Common myeloid progenitor, CD34-positive (primary cell): ENCODE measurements around the gene TBX6.
A peak's percentile ranks its signal among the peaks of the same experiment; 100 is the strongest.

Experiments used
- CTCF ChIA-PET: fragments of 350-600 bp; sonication (Branson Sonifier 250); formaldehyde crosslinking; loops from one replicate; lab custom pipeline; 2021; ENCODE audit warnings: antibody characterized with exemption; lab: Charles Lee
- POLR2A ChIA-PET: fragments of 350-600 bp; sonication (Branson Sonifier 250); formaldehyde crosslinking; loops from one replicate; lab custom pipeline; 2021; ENCODE audit warnings: antibody characterized with exemption; lab: Charles Lee
- DNase-seq, 3 donors: peaks; one replicate each; pipeline versions ENCODE4 v3.0.0 to v3.0.0-alpha.2; 2013
- H3K27ac ChIP-seq, 2 experiments: 1 replicate in 1 of 2; 2 replicates in 1 of 2; pipeline ENCODE4 v1.7.0; 2013; ENCODE audit warnings: inconsistent platforms in 2 of 2, low read length in 2 of 2, mild to moderate bottlenecking in 2 of 2, low read depth in 1 of 2, moderate library complexity in 1 of 2; ENCODE audit not compliant: severe bottlenecking in 2 of 2, insufficient read depth in 1 of 2, poor library complexity in 1 of 2
- H3K27me3 ChIP-seq, 5 experiments: replicated peaks in 2 of 5; 1 replicate in 3 of 5; 2 replicates in 2 of 5; pipeline versions ENCODE4 v1.6.1 to v1.7.0; 2013; ENCODE audit warnings: low read length in 4 of 5, mild to moderate bottlenecking in 2 of 5, moderate library complexity in 2 of 5, inconsistent platforms in 1 of 5; ENCODE audit not compliant: insufficient read depth in 5 of 5, control insufficient read depth in 4 of 5
- H3K36me3 ChIP-seq, 4 experiments: 1 replicate in 2 of 4; 2 replicates in 2 of 4; pipeline versions ENCODE4 v1.6.1 to v1.7.0; 2013; ENCODE audit warnings: low read length in 3 of 4, control low read depth in 1 of 4, mild to moderate bottlenecking in 1 of 4; ENCODE audit not compliant: control insufficient read depth in 4 of 4, insufficient read depth in 4 of 4
- H3K4me1 ChIP-seq, 4 experiments: 1 replicate in 3 of 4; 2 replicates in 1 of 4; pipeline versions ENCODE4 v1.6.1 to v1.7.1; 2013; ENCODE audit warnings: low read length in 3 of 4, mild to moderate bottlenecking in 3 of 4, control low read depth in 1 of 4, inconsistent platforms in 1 of 4, moderate library complexity in 1 of 4; ENCODE audit not compliant: control insufficient read depth in 4 of 4, insufficient read depth in 4 of 4; ENCODE audit errors: control extremely low read depth in 1 of 4
- H3K4me3 ChIP-seq, 7 experiments: 1 replicate in 4 of 7; 2 replicates in 3 of 7; pipeline versions ENCODE4 v1.5.1 to v1.7.0; 2013; ENCODE audit warnings: mild to moderate bottlenecking in 7 of 7, low read length in 6 of 7, moderate library complexity in 6 of 7, inconsistent platforms in 2 of 7, low read depth in 2 of 7, control low read depth in 1 of 7; ENCODE audit not compliant: insufficient read depth in 4 of 7, control insufficient read depth in 1 of 7; ENCODE audit errors: extremely low read depth in 1 of 7
- H3K9me3 ChIP-seq, 5 experiments: 1 replicate in 4 of 5; 2 replicates in 1 of 5; pipeline versions ENCODE4 v1.6.1 to v1.7.1; 2013; ENCODE audit warnings: low read length in 4 of 5, mild to moderate bottlenecking in 2 of 5, inconsistent platforms in 1 of 5, low read depth in 1 of 5, moderate library complexity in 1 of 5; ENCODE audit not compliant: control insufficient read depth in 4 of 5, insufficient read depth in 2 of 5; ENCODE audit errors: control extremely low read depth in 1 of 5
- WGBS: methylation state at CpG from one replicate; pipeline ENCODE4 v1.1.5; 2013; ENCODE audit not compliant: insufficient coverage; 5-methylcytosine and 5-hydroxymethylcytosine counted together

TBX6 gene

GRCh38 chr16:30092373-30093010, 768 bp upstream of the TBX6 start:
- no peaks in the 10 kb centered on the region for H3K27me3 ChIP-seq
- WGBS, result 0% methylated on average over 16 of the region's 22 CpGs
- CTCF ChIA-PET, result interaction anchor here (0.5 to 11.3 kb wide), 18 partner anchors 11 to 557 kb away, joined by 3 to 235 read pairs (median 8); partner anchors contain the start of genes ALDOA, CORO1A, GDPD3 and PPP4C
- H3K4me1 ChIP-seq, result peaks cover 0 to 58% (median 46%) of the 10 kb centered on the region in 4 experiments
- peak overlapping the region in 1 of 2 experiments; percentile 87 for H3K27ac ChIP-seq
- DNase-seq, result peak; percentile 92 to 97 (median 96)
- POLR2A ChIA-PET, result interaction anchor here (0.9 to 2.9 kb wide), 6 partner anchors 12 to 94 kb away, joined by 3 to 20 read pairs (median 4); partner anchors contain the start of genes ALDOA, CORO1A and PPP4C
- peaks cover 0 to 13% (median 4%) of the 10 kb centered on the region in 5 experiments for H3K9me3 ChIP-seq
- peak overlapping the region; percentile 42 to 86 (median 75) for H3K4me3 ChIP-seq
- H3K36me3 ChIP-seq, result peaks cover 0 to 16% (median 10%) of the 10 kb centered on the region in 4 experiments

DNA sequence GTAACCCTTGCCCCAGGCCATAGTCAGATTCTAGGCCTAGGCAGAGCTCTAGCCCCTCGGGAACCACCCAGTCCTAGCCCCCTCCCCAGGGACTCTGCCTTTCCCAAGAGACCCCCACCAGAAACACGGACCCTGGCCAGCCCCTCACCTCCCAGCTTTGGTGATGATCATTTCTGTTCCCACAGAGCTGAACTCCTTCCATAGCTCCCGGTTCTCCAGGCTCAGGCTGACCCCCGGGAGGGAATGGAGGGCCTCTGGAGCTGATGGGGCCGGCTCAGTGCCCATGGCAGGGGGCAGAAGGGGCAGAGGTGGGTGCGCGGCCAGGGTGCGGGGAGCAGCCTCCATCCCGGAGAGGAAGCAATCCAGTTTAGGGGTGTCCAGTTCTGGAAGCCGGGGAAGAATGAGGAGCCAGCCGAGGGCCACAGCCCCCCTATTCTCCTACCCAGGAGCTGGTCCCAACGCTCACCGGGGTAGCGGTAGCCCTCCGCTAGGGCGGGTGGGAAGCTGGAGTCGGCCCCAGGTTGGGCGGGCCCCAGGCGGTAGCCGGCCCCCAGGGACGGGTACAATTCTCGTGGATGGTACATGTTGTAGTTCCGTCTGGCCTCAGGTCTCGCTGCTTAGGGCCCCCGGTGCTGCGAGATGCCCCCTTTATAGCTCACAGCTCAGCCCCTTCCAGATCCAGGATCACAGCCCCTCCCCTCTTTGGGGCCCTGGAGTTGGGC, 953 bp downstream of the TBX6 start:
- H3K36me3 ChIP-seq, result peaks cover 0 to 17% (median 11%) of the 10 kb centered on the region in 4 experiments

DNA sequence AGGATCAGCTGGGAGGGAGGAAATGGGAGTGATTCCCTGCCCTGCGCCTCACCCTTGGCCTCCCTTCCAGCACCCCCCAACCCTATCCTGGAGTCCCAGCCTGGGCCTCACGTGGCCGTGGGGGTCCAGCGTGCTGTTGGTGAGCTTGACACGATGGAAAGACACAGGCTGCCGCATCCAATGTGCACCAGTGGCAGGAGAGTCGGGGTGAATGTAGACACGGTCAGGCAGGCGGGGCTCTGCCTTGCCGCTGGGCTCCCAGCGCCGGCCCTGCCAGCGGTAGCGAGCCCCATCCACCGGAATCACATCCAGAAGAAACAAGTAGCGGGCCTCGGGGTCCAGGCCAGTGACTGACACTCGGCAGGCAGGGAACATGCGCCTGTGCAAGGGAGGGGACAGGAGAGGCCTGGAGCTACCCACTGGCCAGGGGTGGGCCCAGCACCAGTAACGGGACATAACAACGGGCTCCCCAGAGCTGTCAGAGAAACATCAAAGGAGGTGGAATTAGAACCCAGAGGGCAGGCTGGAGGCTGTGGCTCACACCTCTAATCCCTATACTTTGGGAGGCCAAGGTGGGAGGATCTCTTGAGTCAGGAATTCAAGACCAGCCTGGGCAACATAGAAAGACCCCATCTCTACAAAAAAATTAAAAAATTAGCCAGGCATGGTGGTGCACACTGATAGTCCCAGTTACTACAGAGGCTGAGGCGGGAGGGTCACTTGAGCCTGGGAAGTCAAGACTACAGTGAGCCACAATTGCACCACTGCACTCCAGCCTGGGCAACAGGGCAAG, 2.7 kb downstream of the TBX6 start:
- Histone ChIP-seq H3K27ac (no peak overlapping the region), H3K27me3 (no peaks in the 10 kb centered on the region), H3K36me3 (peaks cover 7 to 22% (median 17%) of the 10 kb centered on the region in 4 experiments), H3K4me1 (peaks cover 0 to 37% (median 31%) of the 10 kb centered on the region in 4 experiments), H3K9me3 (no peaks in the 10 kb centered on the region), H3K4me3 (no peak overlapping the region)
- DNase-seq, result no peak
- ChIA-PET POLR2A (no interaction called here), CTCF (interaction anchor here (1.5 to 11.3 kb wide), 4 partner anchors 15 to 36 kb away, joined by 7 to 235 read pairs (median 32); partner anchors contain the start of genes ALDOA, GDPD3 and PPP4C)
- 97% methylated on average over 15 of the region's 22 CpGs for WGBS

More for the DNA sequence above, 953 bp downstream of the TBX6 start:
- no peaks in the 10 kb centered on the region for H3K9me3 ChIP-seq
- peak overlapping the region in 3 of 7 experiments; percentile 75 to 86 (median 76) for H3K4me3 ChIP-seq
- CTCF ChIA-PET, result interaction anchor here (0.8 to 11.3 kb wide), 14 partner anchors 8 to 95 kb away, joined by 3 to 235 read pairs (median 8); partner anchors contain the start of genes ALDOA, CORO1A, GDPD3 and PPP4C
- POLR2A ChIA-PET, result interaction anchor here (0.9 to 2.9 kb wide), 3 partner anchors 12 to 25 kb away, joined by 4 to 20 read pairs (median 8); partner anchors contain the start of gene ALDOA
- DNase-seq, result peak in 2 of 3 donors; percentile 28 to 35
- peak overlapping the region in 1 of 2 experiments; percentile 87 for H3K27ac ChIP-seq
- 77% methylated on average over 22 of the region's 26 CpGs for WGBS
- H3K27me3 ChIP-seq, result no peaks in the 10 kb centered on the region
- H3K4me1 ChIP-seq, result peaks cover 0 to 53% (median 46%) of the 10 kb centered on the region in 4 experiments

GRCh38 chr16:30088237-30088831, 3.4 kb downstream of the TBX6 start:
- H3K9me3 ChIP-seq, result no peaks in the 10 kb centered on the region
- no peak overlapping the region for H3K27ac ChIP-seq
- POLR2A ChIA-PET, result no interaction called here
- CTCF ChIA-PET, result interaction anchor here (1.2 to 11.3 kb wide), 4 partner anchors 15 to 46 kb away, joined by 3 to 235 read pairs (median 32); partner anchors contain the start of genes ALDOA, GDPD3 and PPP4C
- H3K4me3 ChIP-seq, result no peak overlapping the region
- H3K27me3 ChIP-seq, result no peaks in the 10 kb centered on the region
- H3K4me1 ChIP-seq, result peaks cover 0 to 33% (median 28%) of the 10 kb centered on the region in 4 experiments
- 95% methylated on average over 7 of the region's 10 CpGs for WGBS
- DNase-seq, result no peak
- H3K36me3 ChIP-seq, result peaks cover 10 to 25% (median 20%) of the 10 kb centered on the region in 4 experiments

- DNase-seq, result peak in 2 of 3 donors; percentile 67 to 68
- no peaks in the 10 kb centered on the region for H3K27me3 ChIP-seq
- no peak overlapping the region for H3K4me3 ChIP-seq
- H3K27ac ChIP-seq, result no peak overlapping the region
- peaks cover 10 to 35% (median 28%) of the 10 kb centered on the region in 4 experiments for H3K36me3 ChIP-seq
- whole genome bisulfite sequencing, result 82% methylated on average over 11 of the region's 11 CpGs
- H3K9me3 ChIP-seq, result no peaks in the 10 kb centered on the region
- POLR2A ChIA-PET, result no interaction called here
- CTCF ChIA-PET, result interaction anchor here (1.2 to 11.3 kb wide), 3 partner anchors 14 to 45 kb away, joined by 3 to 235 read pairs (median 54); partner anchors contain the start of genes ALDOA, GDPD3 and PPP4C
- peaks cover 0 to 24% (median 20%) of the 10 kb centered on the region in 4 experiments for H3K4me1 ChIP-seq
Measured at GRCh38 chr16:30087181-30087898, 4.4 kb downstream of the TBX6 start.
